SH-SY5Y (cell line): ENCODE measurements around the gene ARFGEF2.

ENCODE experiments used
- GATA2 ChIP-seq: IDR thresholded peaks from 2 replicates; pipeline ENCODE4 v1.6.1; 2011; ENCODE audit warnings: mild to moderate bottlenecking, low read depth, low read length
- GATA3 ChIP-seq: IDR thresholded peaks from 2 replicates; pipeline ENCODE4 v1.6.1; 2011; ENCODE audit warnings: low read depth, mild to moderate bottlenecking, low read length, moderate library complexity

DNA sequence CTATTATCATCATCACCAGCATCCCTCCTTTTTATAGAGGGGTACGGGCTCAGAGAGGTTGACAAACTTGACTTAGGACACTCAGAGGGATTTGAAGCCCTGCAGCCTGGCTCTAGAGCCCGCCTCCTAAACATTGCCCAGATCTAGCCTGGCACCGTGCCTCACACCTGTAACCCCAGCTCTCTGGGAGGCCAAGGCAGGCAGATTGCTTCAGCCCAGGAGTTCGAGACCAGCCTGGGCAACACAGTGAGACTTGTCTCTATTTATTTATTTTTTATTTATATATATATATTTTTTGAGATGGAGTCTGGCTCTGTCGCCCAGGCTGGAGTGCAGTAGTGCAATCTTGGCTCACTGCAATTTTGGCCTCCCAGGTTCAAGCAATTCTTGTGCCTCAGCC is 118.3 kb downstream of the ARFGEF2 start:
- TF ChIP-seq GATA3 (no peak), GATA2 (no peak)
